ENCODE results near the gene SLC2A6.
A peak's percentile ranks its signal among the peaks of the same experiment; 100 is the strongest.
"Not testable (repeated sequence)": the region's sequence is repeated elsewhere in the genome, so short reads cannot be mapped to it uniquely, and the experiment has no call there.

The SLC2A6 gene

GRCh38 chr9:133459476-133460404 lies 19.2 kb downstream of the SLC2A6 start, which contains the start of gene CACFD1:
Gene CACFD1 (plus strand): TSS chr9:133459978. CDS start chr9:133460067, 89 bp downstream.
- peak; percentile 91 for DNase-seq

- DNase-seq = no peak
These were observed 20.1 kb downstream of the SLC2A6 start for GRCh38 chr9:133458643-133459312.

GRCh38 chr9:133457748-133458147 lies 21.2 kb downstream of the SLC2A6 start:
- DNase-seq = no peak

- no peak for DNase-seq
These were observed 21.7 kb downstream of the SLC2A6 start for GRCh38 chr9:133457233-133457632.

- DNase-seq = no peak
These were observed 22.5 kb downstream of the SLC2A6 start for GRCh38 chr9:133456409-133456808.

GRCh38 chr9:133455936-133456335 lies 23.0 kb downstream of the SLC2A6 start:
- no peak for DNase-seq

GRCh38 chr9:133454943-133455673 lies 23.8 kb downstream of the SLC2A6 start:
- DNase-seq = no peak

GRCh38 chr9:133454325-133454724 lies 24.6 kb downstream of the SLC2A6 start:
- no peak for DNase-seq

- no peak for DNase-seq
These were observed 25.2 kb downstream of the SLC2A6 start for GRCh38 chr9:133453651-133454050.

- no peak for DNase-seq
These were observed 26.3 kb downstream of the SLC2A6 start for GRCh38 chr9:133452562-133452961.

GRCh38 chr9:133451865-133452264 lies 27.0 kb downstream of the SLC2A6 start:
- not testable (repeated sequence) for DNase-seq

GRCh38 chr9:133449760-133450159 lies 29.1 kb downstream of the SLC2A6 start:
- DNase-seq = no peak

GRCh38 chr9:133448487-133448972 lies 30.4 kb downstream of the SLC2A6 start:
- no peak for DNase-seq

GRCh38 chr9:133445293-133445969 lies 33.5 kb downstream of the SLC2A6 start:
- DNase-seq = no peak

GRCh38 chr9:133443982-133444381 lies 34.9 kb downstream of the SLC2A6 start:
- DNase-seq = no peak

GRCh38 chr9:133443248-133443647 lies 35.7 kb downstream of the SLC2A6 start:
- DNase-seq = no peak

GRCh38 chr9:133441571-133441970 lies 37.3 kb downstream of the SLC2A6 start:
- DNase-seq = no peak

- DNase-seq = no peak
These were observed 38.0 kb downstream of the SLC2A6 start for GRCh38 chr9:133440874-133441273.

- no peak for DNase-seq
These were observed 39.6 kb downstream of the SLC2A6 start for GRCh38 chr9:133439337-133439736.

GRCh38 chr9:133437753-133438531 lies 41.0 kb downstream of the SLC2A6 start:
- no peak for DNase-seq

- DNase-seq = no peak
These were observed 42.2 kb downstream of the SLC2A6 start for GRCh38 chr9:133436681-133437080.

Data from NCI-H1417 treated with DMSO at 0.1 percent for 48 hours (cell line).